KMS-11 (cell line): ENCODE results near the gene POLDIP3.
"Not testable (repeated sequence)": the region's sequence is repeated elsewhere in the genome, so short reads cannot be mapped to it uniquely, and the experiment has no call there.

Experiments used
- H2AFZ ChIP-seq: fragments of 200-600 bp; sonication (generic); 2 replicates; pipeline ENCODE4 v1.6.1; 2016; ENCODE audit warnings: antibody characterized with exemption, mixed run types, low read depth
- H3K27ac ChIP-seq: fragments of 200-600 bp; sonication (generic); 2 replicates; pipeline ENCODE4 v1.6.1; 2016; ENCODE audit warnings: mild to moderate bottlenecking, mixed run types
- H3K27me3 ChIP-seq: fragments of 200-600 bp; sonication (generic); 2 replicates; pipeline ENCODE4 v1.6.1; 2017; ENCODE audit warnings: mild to moderate bottlenecking, low read depth, mixed run types, moderate library complexity; ENCODE audit not compliant: insufficient read depth
- H3K36me3 ChIP-seq: fragments of 200-600 bp; sonication (generic); 2 replicates; pipeline ENCODE4 v1.6.1; 2017; ENCODE audit warnings: mild to moderate bottlenecking, mixed run types; ENCODE audit not compliant: insufficient read depth
- H3K4me1 ChIP-seq: fragments of 200-600 bp; sonication (generic); 2 replicates; pipeline ENCODE4 v1.6.1; 2016; ENCODE audit warnings: mild to moderate bottlenecking, low read depth, mixed run types; ENCODE audit not compliant: poor library complexity, severe bottlenecking
- H3K4me2 ChIP-seq: fragments of 200-600 bp; sonication (generic); 2 replicates; pipeline ENCODE4 v1.7.0; 2016; ENCODE audit warnings: mild to moderate bottlenecking, mixed run types
- H3K4me3 ChIP-seq: fragments of 200-600 bp; sonication (generic); IDR thresholded peaks from 2 replicates; pipeline ENCODE4 v1.6.1; 2017; ENCODE audit warnings: low read depth, low read length, mixed read lengths; ENCODE audit not compliant: insufficient read depth
- H3K79me2 ChIP-seq: fragments of 200-600 bp; sonication (generic); 2 replicates; pipeline ENCODE4 v1.6.1; 2016; ENCODE audit warnings: low read depth, mixed run types; ENCODE audit not compliant: insufficient read depth
- H3K9ac ChIP-seq: fragments of 200-600 bp; sonication (generic); 2 replicates; pipeline ENCODE4 v1.6.1; 2016; ENCODE audit warnings: mild to moderate bottlenecking, mixed run types
- H4K20me1 ChIP-seq: fragments of 200-600 bp; sonication (generic); 2 replicates; pipeline ENCODE4 v1.6.1; 2016; ENCODE audit warnings: mild to moderate bottlenecking, mixed run types; ENCODE audit not compliant: insufficient read depth
- CTCF ChIP-seq: fragments of 200-600 bp; sonication (generic); conservative IDR thresholded peaks from 2 replicates; pipeline ENCODE4 v1.6.1; 2017; ENCODE audit warnings: low read depth, mild to moderate bottlenecking, antibody characterized with exemption, low read length, moderate library complexity, mixed read lengths

POLDIP3 gene

GRCh38 chr22:42584364-42584940 lies 30.2 kb downstream of the POLDIP3 start:
- no peaks in the 10 kb centered on the region for H4K20me1 ChIP-seq
- TF ChIP-seq CTCF: no peak
- no peaks in the 10 kb centered on the region for H3K36me3 ChIP-seq
- peaks cover 10% of the 10 kb centered on the region for H3K79me2 ChIP-seq
- peaks cover 20% of the 10 kb centered on the region for H3K4me1 ChIP-seq
- no peak overlapping the region for H3K9ac ChIP-seq
- H3K27me3 ChIP-seq: no peaks in the 10 kb centered on the region
- no peak overlapping the region for H2AFZ ChIP-seq
- no peak overlapping the region for H3K4me2 ChIP-seq
- no peak overlapping the region for H3K27ac ChIP-seq
- H3K4me3 ChIP-seq: no peak overlapping the region

GRCh38 chr22:42582987-42583386 lies 31.7 kb downstream of the POLDIP3 start:
- Histone ChIP-seq H2AFZ (no peak overlapping the region), H3K9ac (no peak overlapping the region), H3K27ac (no peak overlapping the region), H3K4me1 (peaks cover 20% of the 10 kb centered on the region), H3K27me3 (no peaks in the 10 kb centered on the region), H3K79me2 (peaks cover 10% of the 10 kb centered on the region), H3K4me3 (no peak overlapping the region), H3K36me3 (0 out of 2 replicates have a peak, but pooled peaks cover under 1% of the 10 kb centered on the region), H4K20me1 (no peaks in the 10 kb centered on the region), H3K4me2 (no peak overlapping the region)
- TF ChIP-seq CTCF: no peak

GRCh38 chr22:42581762-42582716 lies 32.6 kb downstream of the POLDIP3 start:
- H3K27ac ChIP-seq: peak overlapping the region; percentile 28; the same call in 1 of the 2 replicates
- no peak overlapping the region for H3K4me3 ChIP-seq
- H2AFZ ChIP-seq: peak overlapping the region; percentile 41
- TF ChIP-seq CTCF: no peak
- peak overlapping the region; percentile 77; the same call in 1 of the 2 replicates for H3K9ac ChIP-seq
- peak overlapping the region; percentile 73 for H3K4me2 ChIP-seq
- H4K20me1 ChIP-seq: no peaks in the 10 kb centered on the region
- peaks cover 15% of the 10 kb centered on the region for H3K4me1 ChIP-seq
- peaks cover 10% of the 10 kb centered on the region for H3K79me2 ChIP-seq
- no peaks in the 10 kb centered on the region for H3K27me3 ChIP-seq
- H3K36me3 ChIP-seq: 0 out of 2 replicates have a peak, but pooled peaks cover 4% of the 10 kb centered on the region

GRCh38 chr22:42581194-42581761 lies 33.4 kb downstream of the POLDIP3 start:
- not testable (repeated sequence) for H3K36me3 ChIP-seq, H3K4me3 ChIP-seq, H3K79me2 ChIP-seq, H3K27me3 ChIP-seq, H3K4me1 ChIP-seq, H4K20me1 ChIP-seq
- H3K9ac ChIP-seq: peak overlapping the region; percentile 77; the same call in 1 of the 2 replicates
- H2AFZ ChIP-seq: peak overlapping the region; percentile 10; the same call in 1 of the 2 replicates
- peak overlapping the region; percentile 28; the same call in 1 of the 2 replicates for H3K27ac ChIP-seq
- H3K4me2 ChIP-seq: peak overlapping the region; percentile 92

- H3K79me2 ChIP-seq, H2AFZ ChIP-seq, H3K36me3 ChIP-seq, H3K4me3 ChIP-seq, H3K4me1 ChIP-seq, H4K20me1 ChIP-seq, H3K27ac ChIP-seq, H3K4me2 ChIP-seq, H3K9ac ChIP-seq, H3K27me3 ChIP-seq: not testable (repeated sequence)
Observed at GRCh38 chr22:42580040-42580439, 34.6 kb downstream of the POLDIP3 start.
